ENCODE data around the gene FTH1. TPM values are rescaled to one million over a fixed set of nuclear protein-coding genes. Genes with fewer than 3 reads are reported as not detected.
A peak's percentile ranks its signal among the peaks of the same experiment; 100 is the strongest.

The FTH1 gene
- total and polyA plus RNA-seq, 2 of the 13 experiments (the other 11 are each of a cell fraction or from before 2014, with no cell fraction given): 607 to 760 TPM

DNA sequence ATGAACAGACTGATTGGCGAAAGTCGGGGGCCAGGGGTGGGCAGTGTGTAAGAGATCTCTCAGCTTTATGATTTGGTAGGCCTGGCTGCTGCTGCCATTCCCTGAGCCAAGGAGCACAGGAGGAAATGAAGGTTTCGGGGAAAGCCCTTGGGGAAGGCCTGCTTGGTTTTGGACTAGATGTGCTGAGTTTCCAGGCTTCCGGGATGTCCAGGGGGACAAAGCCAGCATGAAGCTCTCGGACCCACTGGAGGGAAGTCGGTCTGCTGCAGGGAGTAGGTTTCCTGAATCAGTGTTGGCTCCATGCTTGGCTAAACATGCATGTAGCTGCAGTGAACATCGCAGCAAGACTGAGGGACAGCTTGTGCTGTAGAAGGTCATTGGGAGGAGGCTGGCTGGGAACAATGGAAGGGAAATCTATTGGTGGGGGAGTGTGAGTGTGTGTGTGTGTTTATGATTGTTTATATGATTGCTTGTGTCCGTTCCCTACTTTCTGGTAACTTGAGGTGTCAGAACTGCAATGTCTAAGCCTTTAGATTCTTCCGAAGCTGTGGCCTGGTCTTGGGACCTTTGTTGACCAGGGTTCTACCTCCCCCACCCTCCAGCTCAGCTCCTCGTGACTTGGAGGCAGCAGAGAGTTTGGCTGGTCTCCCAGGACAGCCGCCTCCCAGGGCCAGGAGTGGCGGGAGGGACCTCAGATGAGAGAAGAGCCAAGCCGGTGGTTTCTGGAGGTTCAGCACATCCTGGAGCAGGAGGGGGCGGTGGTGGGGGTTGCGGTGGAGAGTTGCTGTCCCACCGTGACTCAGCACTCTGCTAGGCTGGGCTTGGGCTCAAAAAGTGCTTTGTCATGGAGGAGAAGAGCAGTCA is 4.0 kb upstream of the FTH1 start (continued):
- TF ChIP-seq ZFP36L1 (CRISPR knock-in tag; IDR thresholded peaks at IDR 0.05) (peak; percentile 33; the same call in 1 of the 2 replicates), RBM22 (optimal IDR thresholded peaks at IDR 0.05; ENCODE audit: low read length) (peak; percentile 76), MIER2 (CRISPR knock-in tag; IDR thresholded peaks at IDR 0.05) (peak; percentile 29; the same call in 1 of the 2 replicates), RERE (CRISPR knock-in tag; IDR thresholded peaks at IDR 0.05; ENCODE audit: low read depth) (peak; percentile 66), TCF12 (IDR thresholded peaks at IDR 0.05) (no peak), TCF12 (CRISPR knock-in tag; IDR thresholded peaks at IDR 0.05) (peak; percentile 92), KMT2B (CRISPR knock-in tag; IDR thresholded peaks at IDR 0.05) (peak; percentile 45; the same call in 1 of the 2 replicates), ZBTB20 (CRISPR knock-in tag; IDR thresholded peaks at IDR 0.05; ENCODE audit: borderline replicate concordance, low read depth) (0 out of 2 replicates have a peak, but pooled peaks have one; percentile 5), ZNF672 (CRISPR knock-in tag; IDR thresholded peaks at IDR 0.05) (peak; percentile 50; the same call in 1 of the 2 replicates), KDM5B (CRISPR knock-in tag; IDR thresholded peaks at IDR 0.05; ENCODE audit: borderline replicate concordance) (peak; percentile 74; the same call in 1 of the 2 replicates), ZNF615 (CRISPR knock-in tag; IDR thresholded peaks at IDR 0.05; ENCODE audit: borderline replicate concordance) (0 out of 2 replicates have a peak, but pooled peaks have one; percentile 34), BRD4 (CRISPR knock-in tag; IDR thresholded peaks at IDR 0.05) (peak; percentile 86), ZNF607 (CRISPR knock-in tag; IDR thresholded peaks at IDR 0.05; ENCODE audit: borderline replicate concordance) (peak; percentile 77; the same call in 1 of the 2 replicates), ZNF556 (CRISPR knock-in tag; IDR thresholded peaks at IDR 0.05; ENCODE audit: borderline replicate concordance) (peak; percentile 31; the same call in 1 of the 2 replicates), RBFOX2 (IDR thresholded peaks at IDR 0.05; ENCODE audit: low read depth, low read length) (peak; percentile 40), EEA1 (CRISPR knock-in tag; IDR thresholded peaks at IDR 0.05; ENCODE audit: borderline replicate concordance) (no peak), FOXK1 (CRISPR knock-in tag; IDR thresholded peaks at IDR 0.05; ENCODE audit: borderline replicate concordance, low read depth) (peak; percentile 57; the same call in 1 of the 2 replicates), ARID4A (CRISPR knock-in tag; IDR thresholded peaks at IDR 0.05; ENCODE audit: borderline replicate concordance) (peak; percentile 62; the same call in 1 of the 2 replicates)

All from HepG2 (cell line).